AG09319 (cell line): ENCODE results near the gene RBM5.

Source experiments
- DNase-seq: peaks from one replicate; pipeline ENCODE4 v3.0.0-alpha.2; 2010; ENCODE audit warnings: low read depth; ENCODE audit errors: extremely low read depth
- TF ChIP-seq, protein P1 (sequence below): IDR thresholded peaks from 2 replicates; pipeline ENCODE4 v1.5.1; 2011; ENCODE audit warnings: low read depth, mild to moderate bottlenecking, inconsistent platforms, low read length, moderate library complexity

RBM5 gene

DNA sequence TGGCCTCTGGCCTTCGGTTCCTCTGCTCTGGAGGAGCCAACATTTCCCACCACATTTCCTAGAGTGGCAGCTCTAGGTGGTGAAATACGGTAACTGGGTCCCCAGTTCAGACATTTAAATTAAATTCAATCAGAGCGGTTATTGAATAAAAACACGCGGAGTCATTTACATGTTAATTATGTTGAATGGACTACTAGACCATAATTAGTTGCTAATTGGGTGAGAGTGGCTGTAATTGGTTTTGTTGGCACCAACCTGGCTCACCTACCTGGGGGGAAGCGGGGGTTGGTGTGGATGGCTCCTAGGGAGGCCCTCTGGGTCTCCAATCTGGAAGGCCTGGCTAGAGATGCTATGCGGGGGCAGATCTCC is 79.1 kb downstream of the RBM5 start:
- TF ChIP-seq, protein P1, sequence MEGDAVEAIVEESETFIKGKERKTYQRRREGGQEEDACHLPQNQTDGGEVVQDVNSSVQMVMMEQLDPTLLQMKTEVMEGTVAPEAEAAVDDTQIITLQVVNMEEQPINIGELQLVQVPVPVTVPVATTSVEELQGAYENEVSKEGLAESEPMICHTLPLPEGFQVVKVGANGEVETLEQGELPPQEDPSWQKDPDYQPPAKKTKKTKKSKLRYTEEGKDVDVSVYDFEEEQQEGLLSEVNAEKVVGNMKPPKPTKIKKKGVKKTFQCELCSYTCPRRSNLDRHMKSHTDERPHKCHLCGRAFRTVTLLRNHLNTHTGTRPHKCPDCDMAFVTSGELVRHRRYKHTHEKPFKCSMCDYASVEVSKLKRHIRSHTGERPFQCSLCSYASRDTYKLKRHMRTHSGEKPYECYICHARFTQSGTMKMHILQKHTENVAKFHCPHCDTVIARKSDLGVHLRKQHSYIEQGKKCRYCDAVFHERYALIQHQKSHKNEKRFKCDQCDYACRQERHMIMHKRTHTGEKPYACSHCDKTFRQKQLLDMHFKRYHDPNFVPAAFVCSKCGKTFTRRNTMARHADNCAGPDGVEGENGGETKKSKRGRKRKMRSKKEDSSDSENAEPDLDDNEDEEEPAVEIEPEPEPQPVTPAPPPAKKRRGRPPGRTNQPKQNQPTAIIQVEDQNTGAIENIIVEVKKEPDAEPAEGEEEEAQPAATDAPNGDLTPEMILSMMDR: no peak
- DNase-seq: no peak

DNA sequence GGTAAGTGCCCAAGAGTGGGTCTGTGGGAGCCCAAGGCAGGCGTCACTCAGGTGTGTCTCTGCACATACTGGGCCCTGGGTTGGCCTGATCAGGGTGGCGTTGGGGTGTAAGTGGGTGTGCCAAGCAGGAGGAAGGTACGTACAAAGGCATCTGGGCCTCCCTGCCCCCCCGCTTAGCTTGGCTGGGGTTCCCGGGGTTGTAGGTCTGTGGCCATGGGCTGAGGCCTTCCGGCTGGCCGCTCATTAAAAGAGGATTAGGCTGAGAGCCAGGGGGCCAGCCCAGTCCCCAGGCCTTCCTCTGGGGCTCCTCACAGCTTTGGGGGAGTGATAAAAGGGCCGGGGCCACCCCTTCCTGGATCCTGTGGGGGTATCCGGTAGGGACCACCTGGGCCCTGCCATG is 79.7 kb downstream of the RBM5 start:
- no peak for DNase-seq
- TF ChIP-seq, protein P1: no peak
